Astrocyte of the hippocampus (primary cell): ENCODE results near the gene UBL4B.
"Not testable (repeated sequence)": the region's sequence is repeated elsewhere in the genome, so short reads cannot be mapped to it uniquely, and the experiment has no call there.

ENCODE experiments used
- DNase-seq: peaks from one replicate; pipeline ENCODE4 v3.0.0; 2011; ENCODE audit warnings: low read depth, low spot score

The UBL4B gene

GRCh38 chr1:110112143-110112542 lies at the start of gene UBL4B:
TSS of gene UBL4B (plus strand) at chr1:110112443. CDS start at chr1:110112535, 92 bp downstream.
- no peak for DNase-seq

DNA sequence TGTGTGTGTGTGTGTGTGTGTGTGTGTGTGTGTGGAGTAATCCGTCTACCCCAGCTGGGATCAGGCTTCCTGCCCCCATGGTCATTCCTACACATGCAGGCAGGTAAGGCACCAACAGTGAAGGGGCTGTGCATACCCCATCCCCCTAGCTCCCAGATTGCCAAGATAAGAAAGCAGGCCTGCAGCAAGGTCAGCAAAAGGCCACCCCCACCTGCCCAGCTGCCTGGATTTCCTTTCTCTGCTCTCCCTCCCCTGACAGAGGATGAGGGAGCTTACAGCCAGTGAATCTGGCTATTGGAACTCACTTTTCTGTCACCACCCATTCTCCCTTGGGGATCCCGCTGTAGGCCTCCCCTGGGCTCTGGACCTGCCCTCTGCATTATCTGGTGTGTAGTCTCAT lies 49.6 kb upstream of the UBL4B start:
- DNase-seq: no peak

- no peak for DNase-seq
These were observed 48.5 kb upstream of the UBL4B start for GRCh38 chr1:110063781-110064180.

DNA sequence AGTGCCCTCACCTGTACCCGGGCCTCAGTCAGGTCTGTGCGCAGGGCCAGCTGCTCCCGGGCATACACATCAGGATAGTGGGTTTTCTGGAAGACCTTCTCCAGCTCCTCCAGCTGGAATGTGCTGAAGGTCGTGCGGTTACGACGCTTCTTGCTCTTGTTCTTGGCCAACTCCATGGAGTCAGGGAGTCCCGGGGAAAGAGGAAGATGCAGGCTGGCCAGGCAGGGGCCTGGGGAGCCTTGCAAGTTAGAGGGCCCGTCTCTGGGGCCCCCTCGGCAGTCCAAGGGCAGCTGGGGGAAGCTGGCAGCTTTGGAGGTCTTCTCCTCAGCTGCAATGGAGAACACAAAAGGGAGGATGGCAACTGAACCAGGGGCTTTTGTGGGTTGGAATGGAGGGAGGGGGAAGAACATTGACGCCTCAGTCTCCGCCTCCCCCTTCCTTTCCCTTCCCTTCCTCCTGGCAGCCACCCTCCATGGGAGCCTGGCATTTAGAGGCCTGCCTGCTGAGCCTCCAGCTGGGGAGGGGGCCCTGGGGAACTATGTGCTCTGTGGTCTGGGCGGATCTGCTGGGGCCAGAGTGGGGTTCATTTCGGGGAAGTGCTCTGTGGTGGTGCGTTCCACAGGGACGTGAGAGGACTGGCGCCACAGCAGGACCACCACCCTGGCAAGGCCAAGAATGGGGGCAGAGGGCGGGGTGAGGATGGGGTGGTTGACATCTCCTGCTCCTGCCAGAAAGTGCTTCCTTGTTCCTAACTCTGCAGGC lies 47.5 kb upstream of the UBL4B start:
- no peak for DNase-seq

DNA sequence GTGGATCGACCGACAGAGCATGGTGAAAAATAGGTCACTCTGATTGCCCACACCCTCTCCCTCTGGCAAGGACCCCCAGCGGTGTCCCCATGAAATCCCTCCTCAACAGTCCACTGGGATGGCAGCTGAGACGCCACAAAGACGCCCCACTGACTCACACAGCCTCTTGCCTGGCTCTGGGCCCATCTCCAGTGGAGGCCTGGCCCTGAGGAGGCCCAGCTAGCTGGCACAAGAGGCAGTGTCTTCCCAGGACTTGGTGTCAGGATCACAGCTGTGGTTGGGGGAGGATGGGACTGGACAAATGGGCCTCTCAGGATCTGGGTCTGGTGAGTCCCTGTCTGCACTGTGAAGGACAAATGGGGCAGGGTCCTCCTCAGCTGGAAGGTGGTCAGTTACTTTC lies 46.4 kb upstream of the UBL4B start:
- no peak for DNase-seq

DNA sequence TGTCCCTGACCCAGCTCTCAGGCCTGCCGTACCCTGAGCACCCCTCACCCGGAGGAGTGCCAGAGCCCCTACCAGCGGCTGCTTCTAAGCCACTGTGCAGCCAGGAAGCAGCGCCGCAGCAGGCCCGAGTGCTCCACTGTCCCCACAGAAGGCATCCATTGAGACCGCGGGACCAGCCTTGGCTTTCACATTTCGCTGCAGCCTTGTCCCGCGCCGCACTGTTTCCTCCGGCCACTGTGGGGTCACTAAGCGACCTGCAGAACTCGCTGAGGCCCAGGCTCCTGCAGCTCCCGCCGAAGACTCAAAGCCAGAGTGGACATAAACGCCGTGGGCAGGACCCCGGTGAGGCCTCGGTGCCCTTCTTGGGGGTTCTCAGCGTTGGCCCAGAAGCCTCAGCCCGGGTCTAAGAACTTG lies 44.8 kb upstream of the UBL4B start:
- DNase-seq: no peak

DNA sequence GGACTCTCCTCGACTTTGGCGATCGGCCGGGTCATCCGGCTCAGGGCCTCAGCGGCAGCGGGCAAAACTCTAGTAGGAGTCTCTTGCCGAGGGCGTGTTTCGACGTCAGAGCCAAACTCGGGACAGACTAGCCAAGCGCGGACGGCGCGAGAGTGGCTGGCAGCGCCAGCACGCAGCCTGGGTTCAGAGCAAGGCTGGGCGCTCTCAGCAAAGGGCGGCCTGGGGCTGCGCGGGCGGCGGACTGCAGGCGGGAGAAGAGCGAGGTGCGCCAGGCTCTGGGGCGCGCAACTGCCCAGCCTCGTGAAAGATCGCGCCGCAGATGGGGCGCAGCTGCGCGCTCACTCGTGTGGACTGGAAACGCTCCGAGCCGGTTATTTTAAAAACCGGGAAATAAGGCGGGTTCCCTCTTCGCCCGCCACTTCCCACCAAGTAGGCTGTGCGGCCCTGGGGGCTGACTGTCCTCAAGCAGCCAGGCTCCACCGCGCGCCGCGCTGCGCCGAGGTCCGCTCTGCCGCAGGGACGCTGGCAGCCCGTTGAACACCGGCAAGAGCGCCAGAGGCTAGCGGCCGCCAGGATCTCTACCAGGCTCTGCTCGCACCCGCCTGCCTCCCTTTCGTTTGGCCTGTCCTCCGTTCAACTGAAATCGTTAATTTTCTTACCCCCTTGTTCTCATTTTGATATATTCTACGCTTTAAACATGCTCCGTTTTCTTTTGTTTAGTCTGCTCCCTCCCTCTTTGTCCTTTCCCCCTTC lies 44.2 kb upstream of the UBL4B start:
- peak; percentile 42 for DNase-seq

GRCh38 chr1:110068646-110069403 lies 43.4 kb upstream of the UBL4B start:
- DNase-seq: peak; percentile 39

DNA sequence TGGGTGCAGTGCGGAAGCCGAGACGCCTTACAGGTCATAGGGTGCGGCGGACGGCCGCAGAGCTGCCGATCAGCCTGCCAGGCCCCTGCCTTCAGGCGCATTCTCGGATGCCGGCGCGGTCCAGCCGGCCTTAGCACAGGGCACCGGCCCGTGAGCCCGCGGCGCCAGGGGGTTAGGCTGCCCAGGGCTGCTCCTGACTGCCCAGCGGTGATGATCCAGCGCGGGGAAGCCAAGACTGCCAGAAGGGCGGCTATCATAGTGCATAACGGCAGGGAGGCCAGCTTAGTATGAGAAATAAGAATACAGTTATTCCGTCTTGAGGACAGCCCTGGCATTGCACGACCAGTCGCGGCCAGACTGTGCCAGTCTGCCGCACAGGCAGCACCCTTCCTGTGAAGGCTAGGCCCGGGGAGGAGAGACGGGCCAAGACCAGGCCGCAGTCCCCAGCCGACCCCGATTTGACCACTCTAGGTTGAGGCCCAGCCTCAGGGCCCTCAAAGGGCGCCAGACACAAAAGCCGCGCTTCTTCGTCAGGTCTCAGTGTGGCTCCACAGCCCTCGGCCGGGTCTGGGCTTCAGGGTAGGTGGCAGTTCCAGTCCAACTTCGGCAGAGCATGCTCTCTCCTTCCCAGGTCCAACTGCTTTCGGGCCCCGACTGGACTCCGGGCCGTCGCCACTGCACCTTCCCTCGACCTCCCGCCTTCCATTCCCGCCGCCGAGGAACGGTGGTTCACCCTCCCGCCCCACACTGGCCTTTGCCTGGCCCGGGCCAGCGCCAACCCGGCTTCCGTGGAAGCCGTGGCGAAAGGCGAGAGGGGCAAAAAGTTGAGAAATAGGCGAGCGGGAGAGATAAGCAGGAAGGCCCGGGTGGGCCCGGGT lies 42.6 kb upstream of the UBL4B start:
- peak; percentile 39 for DNase-seq

DNA sequence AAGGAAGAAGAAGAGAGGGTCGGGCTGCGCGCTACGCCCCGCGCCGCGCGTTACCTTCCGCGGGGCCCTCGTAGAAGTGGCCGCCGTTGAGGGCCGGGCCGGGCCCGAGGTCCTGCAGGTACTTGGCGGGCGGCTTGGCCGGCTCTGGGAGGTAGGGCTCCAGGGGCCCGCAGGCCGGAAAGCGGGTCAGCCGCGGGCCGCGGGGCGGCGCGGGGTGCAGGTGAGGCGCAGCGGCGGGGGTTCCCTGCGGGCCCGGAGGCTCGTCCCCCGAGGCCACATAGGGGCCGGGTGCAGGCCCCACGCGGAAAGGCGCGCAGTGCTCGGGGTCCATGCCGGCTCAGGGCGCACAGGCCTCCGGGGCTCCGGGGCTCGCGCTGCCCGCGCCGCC lies 42.0 kb upstream of the UBL4B start:
- no peak for DNase-seq

DNA sequence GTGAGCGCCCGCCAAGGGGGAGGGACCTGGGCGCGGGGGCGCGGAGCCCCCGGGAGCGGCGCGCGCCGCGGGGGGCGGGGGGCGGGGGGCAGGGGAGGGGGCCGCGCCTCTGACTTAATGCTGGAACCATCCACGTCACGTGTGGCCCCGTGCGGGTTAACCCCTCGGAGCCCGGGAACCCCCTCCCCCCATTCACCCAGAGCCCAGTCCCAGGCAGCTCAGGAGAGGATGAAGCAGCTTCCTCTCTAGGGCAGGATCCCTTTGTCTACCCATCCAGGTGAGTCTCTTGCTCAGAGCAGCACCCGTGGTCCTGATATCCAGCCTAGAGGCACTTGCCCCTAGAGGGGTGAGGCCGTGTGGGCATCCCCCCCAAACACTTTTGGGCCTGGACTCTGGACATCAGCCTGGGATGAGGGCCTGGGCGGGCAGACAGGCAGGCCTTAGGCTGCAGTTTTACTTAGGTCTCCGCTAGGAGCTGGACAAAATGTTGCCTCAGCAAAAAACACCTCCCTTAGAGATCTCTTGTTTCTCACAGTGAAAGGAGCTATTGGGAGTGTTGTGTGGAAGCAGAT lies 41.5 kb upstream of the UBL4B start, which contains the start of gene ALX3:
Gene ALX3, minus strand, starts transcription at position 2 of the 572 bp plus-strand sequence. CDS start 60 bp downstream, outside the sequence.
- no peak for DNase-seq

DNA sequence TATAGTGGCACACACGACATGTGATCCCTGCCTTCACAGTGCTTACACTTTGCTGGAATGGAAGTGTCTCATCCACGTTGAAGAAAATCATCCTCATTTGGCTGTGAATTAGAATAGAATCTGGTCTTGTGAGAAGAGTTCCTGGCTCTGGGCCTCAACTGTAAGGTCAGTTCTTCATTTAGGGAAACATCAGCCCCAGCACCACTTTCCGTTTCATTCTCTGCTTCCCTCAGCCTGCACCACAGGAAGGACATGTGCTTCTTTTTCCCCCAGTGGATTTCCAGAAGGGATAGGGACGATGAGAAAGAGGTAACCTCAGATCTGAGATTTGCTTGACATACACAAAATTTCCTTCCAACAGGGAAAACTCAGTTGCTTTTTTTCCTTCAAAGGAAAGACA lies 38.1 kb upstream of the UBL4B start:
- no peak for DNase-seq

DNA sequence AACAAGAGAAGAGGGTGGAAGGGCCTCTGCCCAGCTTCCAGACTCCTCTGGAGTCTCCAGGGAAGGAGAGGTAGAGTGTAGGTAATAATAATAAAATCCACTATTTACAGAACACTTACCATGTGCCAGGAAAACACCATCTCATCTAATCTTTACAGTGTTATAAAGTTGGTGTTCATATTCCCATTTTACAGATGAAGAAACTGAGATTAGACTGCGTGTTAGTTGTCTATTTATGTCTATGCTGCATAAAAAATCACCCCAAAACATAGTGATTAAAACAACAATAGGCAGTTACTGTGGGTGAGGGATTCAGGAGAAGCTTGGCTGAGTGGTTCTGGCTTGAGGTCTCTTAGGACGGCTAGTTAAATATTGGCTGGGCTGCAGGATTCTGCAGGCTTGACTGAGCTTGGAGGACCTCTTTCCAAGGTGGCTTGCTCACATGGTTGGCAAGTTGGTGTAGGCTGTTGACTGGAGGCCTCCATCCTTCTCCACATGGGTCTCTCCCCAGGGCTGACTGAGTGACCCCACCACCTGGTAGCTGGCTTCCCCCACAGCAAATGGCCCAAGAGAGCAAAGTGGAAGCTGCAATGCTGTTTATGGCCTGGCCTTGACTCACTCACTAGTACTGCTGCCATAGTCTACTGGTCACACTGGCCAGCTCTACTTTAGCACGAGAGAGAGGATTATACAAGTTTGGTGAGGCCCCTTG lies 35.3 kb upstream of the UBL4B start:
- DNase-seq: no peak

- not testable (repeated sequence) for DNase-seq
These were observed 32.2 kb upstream of the UBL4B start for GRCh38 chr1:110079995-110080394.

- DNase-seq: no peak
These were observed 31.2 kb upstream of the UBL4B start for GRCh38 chr1:110081061-110081460.

DNA sequence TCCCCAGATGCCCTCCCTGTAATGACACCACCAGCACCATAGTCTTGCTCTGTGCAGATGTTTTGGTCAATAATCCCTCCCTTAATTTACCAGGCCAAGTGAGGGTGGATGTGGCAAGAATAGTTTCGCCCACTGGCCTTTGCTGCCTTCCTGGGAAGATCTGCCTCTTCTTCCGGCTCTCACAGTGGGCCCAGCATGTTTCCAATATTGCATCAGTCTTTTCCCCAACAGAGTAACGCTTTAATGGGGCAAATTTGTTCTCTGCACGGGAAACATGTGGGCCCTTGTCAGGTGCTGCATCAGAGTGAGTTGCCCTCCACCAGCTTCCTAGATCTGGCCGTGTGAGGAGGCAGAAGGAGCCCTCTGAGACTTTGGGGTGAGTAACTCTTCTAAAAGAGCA lies 29.8 kb upstream of the UBL4B start:
- DNase-seq: no peak

- no peak for DNase-seq
These were observed 29.0 kb upstream of the UBL4B start for GRCh38 chr1:110083061-110083865.

DNA sequence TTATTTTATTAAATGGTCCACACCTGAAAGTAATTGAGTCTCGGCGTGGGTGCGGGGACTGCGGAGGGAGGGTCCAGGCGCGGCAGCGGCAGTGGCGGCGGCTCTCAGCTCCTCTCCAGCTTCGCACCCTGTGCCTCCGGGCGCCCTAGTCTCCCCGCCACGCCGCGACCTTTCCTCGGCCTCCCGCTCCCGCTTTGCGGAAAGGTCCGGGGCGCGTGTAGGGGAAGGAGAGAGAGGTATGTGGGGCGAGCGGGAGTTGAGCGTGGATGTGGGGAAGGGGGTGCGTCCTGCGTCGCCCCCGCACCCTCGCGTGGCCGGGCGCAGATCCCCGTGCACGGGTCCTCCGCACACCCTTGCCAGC lies 28.4 kb upstream of the UBL4B start:
- no peak for DNase-seq
